Activated CD8-positive, alpha-beta memory T cell treated with anti-CD3 and anti-CD28 coated beads, Interleukin-2, amount 10 ng/mL, durations not matched to agents 7 days and 5 days (primary cell): ENCODE results near the gene OR2V2. TPM values are rescaled to one million over a fixed set of nuclear protein-coding genes. Genes with fewer than 3 reads are reported as not detected.

Source experiments
- ATAC-seq: fragments of 150-1000 bp; cut with Tn5 transposase; one replicate; pipeline ENCODE4 v1.10.0; 2021; ENCODE audit warnings: moderate library complexity
- CTCF ChIA-PET: fragments of 350-600 bp; sonication (Branson Sonifier 250); formaldehyde crosslinking; loops from one replicate; lab custom pipeline; 2021; ENCODE audit warnings: antibody characterized with exemption; lab: Charles Lee
- DNase-seq: peaks from one replicate; pipeline ENCODE4 v3.0.0-alpha.2; 2020
- H3K27ac Mint-ChIP-seq: one replicate; pipeline ENCODE4 v1.8.0; 2021; ENCODE audit warnings: mild to moderate bottlenecking, mixed read lengths
- H3K27me3 Mint-ChIP-seq: one replicate; pipeline ENCODE4 v1.8.0; 2021; ENCODE audit warnings: mixed read lengths
- H3K36me3 Mint-ChIP-seq: one replicate; pipeline ENCODE4 v1.8.0; 2021; ENCODE audit warnings: mild to moderate bottlenecking, mixed read lengths
- H3K4me1 Mint-ChIP-seq: one replicate; pipeline ENCODE4 v1.8.0; 2021; ENCODE audit warnings: mixed read lengths
- H3K4me3 Mint-ChIP-seq: one replicate; pipeline ENCODE4 v1.8.0; 2021; ENCODE audit warnings: mild to moderate bottlenecking, moderate library complexity, mixed read lengths
- H3K9me3 Mint-ChIP-seq: one replicate; pipeline ENCODE4 v1.8.0; 2022; ENCODE audit warnings: low read depth, mixed read lengths
- total RNA-seq, 2 experiments: library from RNA; stranded (reverse); gene quantifications; one replicate each; pipeline ENCODE4 v1.2.3, GENCODE V29; 2021

Gene OR2V2
- total RNA-seq, 2 experiments from 2014 or later: not detected

DNA sequence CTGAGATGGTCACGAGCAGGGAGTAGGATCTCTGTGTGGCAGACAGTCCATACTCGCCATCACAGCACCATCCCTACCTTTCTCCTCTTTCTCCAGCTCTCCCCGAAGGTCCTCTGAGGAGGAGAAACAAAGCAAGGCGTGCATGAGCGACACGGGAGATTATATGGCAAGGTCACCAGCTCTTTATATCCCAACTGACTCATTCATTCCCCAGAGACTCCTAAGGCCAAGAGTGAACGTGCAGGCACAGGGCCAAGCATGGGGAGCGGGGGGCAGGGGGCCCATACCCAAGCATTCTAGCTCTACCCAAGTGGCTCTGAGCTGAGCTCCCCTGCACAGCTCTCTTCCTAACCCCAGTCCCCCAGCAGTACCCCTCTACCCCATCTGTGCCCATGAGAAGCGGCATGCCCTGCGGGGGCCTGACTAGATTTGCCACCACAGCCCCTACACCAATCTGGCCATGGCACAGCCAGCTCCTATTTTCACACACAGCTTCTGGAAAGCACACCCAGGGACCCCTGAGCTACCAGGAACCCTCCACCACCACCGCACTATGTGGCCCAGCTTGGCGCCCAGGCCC lies 50.8 kb downstream of the OR2V2 start:
- Mint-ChIP-seq H3K9me3 (no peaks in the 10 kb centered on the region), H3K4me3 (no peak overlapping the region), H3K27me3 (peaks cover 20% of the 10 kb centered on the region), H3K4me1 (peaks cover 4% of the 10 kb centered on the region), H3K36me3 (no peaks in the 10 kb centered on the region), H3K27ac (no peak overlapping the region)
- CTCF ChIA-PET: interaction anchor here (0.7 to 2.6 kb wide), 5 partner anchors 9 to 46 kb away, joined by 3 to 6 read pairs (median 3); no protein-coding TSS in a partner anchor
- no peak for DNase-seq
- ATAC-seq: no peak

GRCh38 chr5:181198905-181199519 lies 51.6 kb downstream of the OR2V2 start:
- Mint-ChIP-seq H3K9me3 (no peaks in the 10 kb centered on the region), H3K27ac (no peak overlapping the region), H3K27me3 (peaks cover 27% of the 10 kb centered on the region), H3K4me3 (no peak overlapping the region), H3K4me1 (no peaks in the 10 kb centered on the region), H3K36me3 (no peaks in the 10 kb centered on the region)
- DNase-seq (no peak), ATAC-seq (no peak)
- CTCF ChIA-PET: interaction anchor here (0.7 to 1.2 kb wide), 3 partner anchors 8 to 46 kb away, joined by 3 to 4 read pairs (median 3); no protein-coding TSS in a partner anchor

GRCh38 chr5:181199881-181200638 lies 52.7 kb downstream of the OR2V2 start:
- Mint-ChIP-seq H3K27me3 (peaks cover 29% of the 10 kb centered on the region), H3K36me3 (no peaks in the 10 kb centered on the region), H3K4me1 (peaks cover 2% of the 10 kb centered on the region), H3K27ac (no peak overlapping the region), H3K4me3 (no peak overlapping the region), H3K9me3 (no peaks in the 10 kb centered on the region)
- CTCF ChIA-PET: interaction anchor here (0.9 to 1.2 kb wide), 2 partner anchors 9 to 13 kb away, joined by 3 to 4 read pairs; no protein-coding TSS in a partner anchor
- ATAC-seq (no peak), DNase-seq (no peak)

- Mint-ChIP-seq H3K9me3 (no peaks in the 10 kb centered on the region), H3K4me1 (peaks cover 7% of the 10 kb centered on the region), H3K4me3 (no peak overlapping the region), H3K36me3 (no peaks in the 10 kb centered on the region), H3K27ac (no peak overlapping the region), H3K27me3 (peaks cover 33% of the 10 kb centered on the region)
- ATAC-seq (no peak), DNase-seq (no peak)
- CTCF ChIA-PET: no interaction called here
Measured at GRCh38 chr5:181200816-181201215, 53.4 kb downstream of the OR2V2 start.

DNA sequence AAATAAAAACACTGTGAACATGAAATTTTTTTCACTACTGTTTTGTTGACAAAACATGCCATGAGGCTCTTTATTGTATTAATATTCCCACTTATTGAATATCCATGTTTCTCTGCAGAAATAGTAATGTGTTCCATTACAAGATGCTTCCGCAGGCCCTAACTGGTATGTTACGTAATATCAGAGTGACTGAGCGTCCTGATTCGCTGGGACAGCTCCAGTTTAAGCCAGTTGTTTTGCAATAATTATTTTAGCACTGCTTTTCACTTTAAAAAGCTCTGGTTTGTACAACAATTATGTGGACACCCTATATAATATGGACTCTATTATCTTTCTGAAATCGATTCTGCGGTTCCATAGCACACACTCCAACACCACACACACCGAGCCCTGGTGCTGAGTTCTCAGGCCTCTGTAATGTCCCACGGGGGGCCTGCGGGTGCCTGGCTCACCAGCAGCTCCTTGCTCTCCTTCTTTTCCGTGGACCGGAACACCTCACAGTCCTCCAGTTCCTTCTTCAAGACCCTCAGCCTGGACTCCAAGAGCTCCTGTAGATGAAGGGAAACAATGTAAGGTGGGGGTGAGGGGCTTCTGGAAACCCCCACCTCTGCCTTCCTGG lies 55.8 kb downstream of the OR2V2 start:
- ATAC-seq (no peak), DNase-seq (no peak)
- H3K4me1 Mint-ChIP-seq: peaks cover 24% of the 10 kb centered on the region
- no peak overlapping the region for H3K27ac Mint-ChIP-seq
- H3K9me3 Mint-ChIP-seq: no peaks in the 10 kb centered on the region
- CTCF ChIA-PET: interaction anchor here (7.4 kb wide), 1 partner anchor 12 kb away, joined by 129 read pairs; no protein-coding TSS in a partner anchor
- H3K4me3 Mint-ChIP-seq: no peak overlapping the region
- H3K36me3 Mint-ChIP-seq: no peaks in the 10 kb centered on the region
- H3K27me3 Mint-ChIP-seq: peaks cover 42% of the 10 kb centered on the region

DNA sequence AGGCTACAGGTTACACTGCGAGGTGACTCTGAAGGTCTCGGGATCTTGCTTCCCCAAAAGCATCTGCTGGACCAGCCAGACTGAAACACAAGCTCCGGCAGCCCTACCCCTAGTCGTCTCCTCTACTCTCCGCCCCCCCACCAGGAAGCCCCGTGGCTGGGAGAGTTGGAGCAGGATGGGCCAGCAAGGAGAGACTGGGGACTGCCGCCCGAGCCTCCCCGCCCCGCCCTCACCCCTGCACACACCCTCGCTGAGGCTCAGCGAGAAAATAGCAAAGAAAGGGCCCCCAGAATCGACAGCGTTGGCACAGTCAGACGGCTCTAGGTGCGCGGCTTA lies 56.4 kb downstream of the OR2V2 start:
- Mint-ChIP-seq H3K9me3 (no peaks in the 10 kb centered on the region), H3K4me1 (peaks cover 27% of the 10 kb centered on the region), H3K27ac (peak overlapping the region; percentile 57), H3K27me3 (peaks cover 42% of the 10 kb centered on the region), H3K36me3 (no peaks in the 10 kb centered on the region), H3K4me3 (peak overlapping the region; percentile 74)
- CTCF ChIA-PET: interaction anchor here (7.4 kb wide), 1 partner anchor 13 kb away, joined by 129 read pairs; no protein-coding TSS in a partner anchor
- ATAC-seq: peak; percentile 2
- DNase-seq: no peak

GRCh38 chr5:181204113-181204825 lies 56.9 kb downstream of the OR2V2 start:
- no peaks in the 10 kb centered on the region for H3K36me3 Mint-ChIP-seq
- peaks cover 27% of the 10 kb centered on the region for H3K4me1 Mint-ChIP-seq
- H3K9me3 Mint-ChIP-seq: no peaks in the 10 kb centered on the region
- ATAC-seq (peak; percentile 4), DNase-seq (peak; percentile 52)
- peak overlapping the region; percentile 74 for H3K4me3 Mint-ChIP-seq
- peak overlapping the region; percentile 57 for H3K27ac Mint-ChIP-seq
- CTCF ChIA-PET: interaction anchor here (1.3 to 7.4 kb wide), 5 partner anchors 14 to 36 kb away, joined by 4 to 129 read pairs (median 6); partner anchors contain the start of gene TRIM41
- H3K27me3 Mint-ChIP-seq: peaks cover 42% of the 10 kb centered on the region

DNA sequence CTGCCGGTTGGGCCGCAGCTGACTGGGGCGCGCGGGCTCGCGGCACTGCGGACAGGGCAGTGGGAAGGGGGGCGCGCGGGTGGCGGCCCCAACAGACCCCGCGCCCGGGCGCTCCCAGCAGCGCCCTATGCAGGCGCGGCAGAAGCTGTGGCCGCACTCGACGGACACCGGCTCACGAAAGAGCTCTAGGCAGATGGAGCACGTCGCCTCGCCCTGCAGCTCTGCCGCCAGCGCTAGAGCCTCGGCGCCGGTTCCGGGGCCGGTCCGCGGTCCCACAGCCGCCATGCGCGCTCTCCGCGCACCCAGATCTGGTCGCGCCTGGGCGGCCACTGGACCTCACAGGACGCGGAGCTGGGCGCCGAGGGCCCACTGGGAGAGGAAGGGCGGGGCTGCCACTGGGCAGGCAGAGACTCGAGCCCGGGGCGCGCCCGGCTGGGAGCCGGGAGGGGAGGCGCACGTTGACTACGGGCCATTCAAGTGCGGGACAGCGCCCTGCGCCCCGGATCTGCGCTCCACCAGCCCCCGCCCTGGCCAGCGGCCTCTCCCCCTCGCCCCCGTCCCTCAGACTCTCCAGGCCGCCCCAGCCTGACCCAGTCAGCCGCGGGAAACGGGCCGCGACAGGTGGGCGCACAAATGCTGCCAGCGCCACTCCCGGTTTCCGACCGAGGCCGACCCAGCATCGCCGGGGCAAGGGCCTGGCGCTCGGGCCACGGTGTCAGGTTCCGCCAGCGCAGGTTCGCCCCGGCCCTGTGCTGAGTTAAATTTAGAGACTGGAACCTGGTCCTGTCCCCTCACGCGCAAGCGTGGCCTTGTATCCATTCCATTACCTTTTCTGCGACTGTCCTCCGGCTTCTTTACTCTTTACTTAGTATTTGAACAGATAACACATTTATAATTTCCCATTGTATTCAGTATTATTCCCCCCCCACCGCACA lies 57.7 kb downstream of the OR2V2 start, which contains the start of gene TRIM7:
TSS of gene TRIM7 (minus strand) at position 371 of the 935 bp plus-strand sequence. CDS start at position 285, 86 bp downstream.
- CTCF ChIA-PET: interaction anchor here (1.3 to 7.4 kb wide), 7 partner anchors 14 to 37 kb away, joined by 4 to 129 read pairs (median 9); partner anchors contain the start of gene TRIM41
- DNase-seq: no peak
- H3K9me3 Mint-ChIP-seq: no peaks in the 10 kb centered on the region
- H3K4me3 Mint-ChIP-seq: peak within 1 kb of the TSS; percentile 85
- H3K4me1 Mint-ChIP-seq: peaks cover 27% of the 10 kb centered on the region
- H3K27me3 Mint-ChIP-seq: peaks cover 42% of the 10 kb centered on the region
- no peaks in the 10 kb centered on the region for H3K36me3 Mint-ChIP-seq
- peak within 1 kb of the TSS; percentile 90 for H3K27ac Mint-ChIP-seq
- peak; percentile 15 for ATAC-seq

DNA sequence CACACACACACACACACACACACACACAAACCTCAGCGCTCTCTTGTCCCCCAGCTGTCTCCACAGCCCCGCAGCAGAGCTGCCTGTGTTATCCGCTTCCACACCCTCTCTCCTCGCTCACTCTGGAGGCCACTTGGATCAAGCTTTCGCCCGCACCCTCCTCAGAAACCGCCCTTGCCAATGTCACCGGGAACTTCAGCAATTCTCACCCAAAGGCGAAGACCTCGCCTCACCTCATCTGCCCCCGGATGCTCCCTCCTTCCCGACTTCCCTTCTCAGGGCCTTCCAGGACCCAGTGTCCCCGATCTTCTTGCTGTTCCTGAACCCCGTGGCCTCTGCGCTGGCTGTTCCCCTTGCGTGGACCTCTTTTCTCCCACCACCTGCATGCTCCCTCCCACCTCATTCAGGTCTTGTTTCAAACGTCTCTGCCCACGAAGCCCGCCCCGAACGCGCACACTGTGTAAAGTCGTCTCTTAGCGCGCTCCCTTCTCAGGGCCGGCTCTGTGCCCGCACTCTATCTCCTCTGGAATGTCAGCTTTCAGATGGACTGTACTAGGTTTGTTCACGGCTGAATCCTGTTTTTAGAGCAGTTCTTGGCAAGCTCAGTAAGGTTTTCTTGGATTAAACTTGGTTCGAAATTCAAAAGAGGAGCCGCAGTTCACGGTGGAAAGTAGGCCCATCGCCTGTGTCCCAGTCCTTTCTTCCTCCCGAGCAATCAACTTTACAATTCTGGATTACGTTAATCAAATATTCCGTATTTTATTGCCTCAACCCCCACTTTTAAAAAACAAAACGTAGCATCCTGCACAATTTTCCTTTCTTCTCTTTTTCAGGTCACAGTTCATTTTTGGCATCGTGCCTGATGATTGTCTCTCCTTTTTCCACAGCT lies 58.6 kb downstream of the OR2V2 start:
- H3K27me3 Mint-ChIP-seq: peaks cover 34% of the 10 kb centered on the region
- CTCF ChIA-PET: interaction anchor here (0.6 to 7.4 kb wide), 10 partner anchors 10 to 55 kb away, joined by 3 to 129 read pairs (median 10); partner anchors contain the start of genes TRIM41 and TRIM52
- H3K4me3 Mint-ChIP-seq: peak overlapping the region; percentile 85
- H3K27ac Mint-ChIP-seq: peak overlapping the region; percentile 90
- peaks cover 27% of the 10 kb centered on the region for H3K4me1 Mint-ChIP-seq
- DNase-seq (no peak), ATAC-seq (no peak)
- H3K36me3 Mint-ChIP-seq: no peaks in the 10 kb centered on the region
- H3K9me3 Mint-ChIP-seq: no peaks in the 10 kb centered on the region

GRCh38 chr5:181207214-181207959 lies 60.0 kb downstream of the OR2V2 start:
- no peaks in the 10 kb centered on the region for H3K9me3 Mint-ChIP-seq

More at GRCh38 chr5:181207214-181207959, 60.0 kb downstream of the OR2V2 start:
- peak overlapping the region; percentile 85 for H3K4me3 Mint-ChIP-seq
- peak overlapping the region; percentile 90 for H3K27ac Mint-ChIP-seq
- DNase-seq (peak; percentile 91), ATAC-seq (peak; percentile 57)
- H3K27me3 Mint-ChIP-seq: peaks cover 27% of the 10 kb centered on the region
- peaks cover 27% of the 10 kb centered on the region for H3K4me1 Mint-ChIP-seq
- CTCF ChIA-PET: interaction anchor here (0.9 to 7.4 kb wide), 15 partner anchors 9 to 53 kb away, joined by 3 to 129 read pairs (median 6); partner anchors contain the start of genes TRIM41 and TRIM52
- no peaks in the 10 kb centered on the region for H3K36me3 Mint-ChIP-seq
